Activated naive CD8-positive, alpha-beta T cell treated with anti-CD3 and anti-CD28 coated beads for 36 hours (primary cell): ENCODE results near the gene RAMP2. TPM values are rescaled to one million over a fixed set of nuclear protein-coding genes. Genes with fewer than 3 reads are reported as not detected.
"Not testable (repeated sequence)": the region's sequence is repeated elsewhere in the genome, so short reads cannot be mapped to it uniquely, and the experiment has no call there.

Experiments
- DNase-seq: peaks from one replicate; pipeline ENCODE4 v3.0.0; 2021
- H3K27ac Mint-ChIP-seq: one replicate; pipeline ENCODE4 v1.8.0; 2022; ENCODE audit warnings: mild to moderate bottlenecking, moderate library complexity, mixed read lengths
- H3K27me3 Mint-ChIP-seq: one replicate; pipeline ENCODE4 v1.8.0; 2022; ENCODE audit warnings: mild to moderate bottlenecking, mixed read lengths
- H3K36me3 Mint-ChIP-seq: one replicate; pipeline ENCODE4 v1.8.0; 2021; ENCODE audit warnings: mild to moderate bottlenecking, mixed read lengths
- H3K4me1 Mint-ChIP-seq: one replicate; pipeline ENCODE4 v1.8.0; 2021; ENCODE audit warnings: mixed read lengths
- H3K4me3 Mint-ChIP-seq: one replicate; pipeline ENCODE4 v1.8.0; 2022; ENCODE audit warnings: mild to moderate bottlenecking, moderate library complexity, mixed read lengths
- H3K9me3 Mint-ChIP-seq: one replicate; pipeline ENCODE4 v1.8.0; 2022; ENCODE audit warnings: mixed read lengths
- total RNA-seq, 2 experiments: library from RNA; stranded (reverse); gene quantifications; one replicate each; pipeline ENCODE4 v1.2.3, GENCODE V29; 2021

The RAMP2 gene, protein sequence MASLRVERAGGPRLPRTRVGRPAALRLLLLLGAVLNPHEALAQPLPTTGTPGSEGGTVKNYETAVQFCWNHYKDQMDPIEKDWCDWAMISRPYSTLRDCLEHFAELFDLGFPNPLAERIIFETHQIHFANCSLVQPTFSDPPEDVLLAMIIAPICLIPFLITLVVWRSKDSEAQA
- total RNA-seq, result not detected

DNA sequence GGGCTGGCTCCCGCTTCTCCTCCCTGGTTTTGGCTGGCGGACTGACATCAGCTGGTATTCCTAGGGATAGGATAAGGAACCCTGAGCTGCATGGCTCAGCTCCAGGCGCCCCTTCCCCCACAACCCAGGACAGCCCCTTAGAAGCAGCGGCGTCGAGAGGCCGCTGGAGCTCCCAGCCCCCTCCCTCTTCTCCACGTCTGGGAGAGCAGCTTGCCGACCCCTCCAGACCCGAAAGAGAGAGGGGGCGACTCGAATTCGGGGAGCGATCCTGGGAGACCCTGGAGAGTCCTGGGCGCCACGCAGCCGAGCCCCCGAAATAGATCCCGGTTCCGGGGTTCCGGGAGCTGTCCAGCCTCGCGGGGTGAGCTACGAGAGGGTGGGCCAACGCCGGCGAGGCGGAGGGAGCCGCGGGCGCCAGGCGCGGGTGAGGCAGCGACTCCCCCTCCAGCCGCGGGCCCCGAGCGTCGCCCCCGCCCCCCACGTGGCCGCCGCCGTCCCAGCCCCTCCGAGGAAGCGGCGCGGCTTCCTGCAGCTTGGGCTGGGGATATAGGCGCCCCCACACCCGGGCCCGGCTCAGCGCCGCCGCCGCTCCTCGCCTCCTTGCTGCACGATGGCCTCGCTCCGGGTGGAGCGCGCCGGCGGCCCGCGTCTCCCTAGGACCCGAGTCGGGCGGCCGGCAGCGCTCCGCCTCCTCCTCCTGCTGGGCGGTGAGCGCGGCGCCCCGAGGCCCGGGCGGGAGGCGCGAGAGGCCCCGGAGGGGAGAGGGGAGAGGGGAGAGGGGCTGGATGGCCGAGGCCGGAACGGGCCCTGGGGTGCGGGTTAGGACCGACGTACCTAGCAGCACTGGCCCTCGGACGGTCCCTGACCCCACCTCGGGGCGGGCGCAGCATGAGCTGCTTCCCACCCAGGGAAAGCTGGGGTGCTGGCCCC is at the start of gene RAMP2:
Gene RAMP2 (plus strand): TSS at position 576 of the 930 bp plus-strand sequence. CDS start 35 bp downstream, at position 611.
- H3K9me3 Mint-ChIP-seq, result no peaks in the 10 kb centered on the region
- peak within 1 kb of the TSS; percentile 41 for H3K4me3 Mint-ChIP-seq
- no peaks in the 10 kb centered on the region for H3K36me3 Mint-ChIP-seq
- peaks cover 6% of the 10 kb centered on the region for H3K4me1 Mint-ChIP-seq
- H3K27me3 Mint-ChIP-seq, result peaks cover 76% of the 10 kb centered on the region
- no peak within 1 kb of the TSS for H3K27ac Mint-ChIP-seq
- peak; percentile 32 for DNase-seq

DNA sequence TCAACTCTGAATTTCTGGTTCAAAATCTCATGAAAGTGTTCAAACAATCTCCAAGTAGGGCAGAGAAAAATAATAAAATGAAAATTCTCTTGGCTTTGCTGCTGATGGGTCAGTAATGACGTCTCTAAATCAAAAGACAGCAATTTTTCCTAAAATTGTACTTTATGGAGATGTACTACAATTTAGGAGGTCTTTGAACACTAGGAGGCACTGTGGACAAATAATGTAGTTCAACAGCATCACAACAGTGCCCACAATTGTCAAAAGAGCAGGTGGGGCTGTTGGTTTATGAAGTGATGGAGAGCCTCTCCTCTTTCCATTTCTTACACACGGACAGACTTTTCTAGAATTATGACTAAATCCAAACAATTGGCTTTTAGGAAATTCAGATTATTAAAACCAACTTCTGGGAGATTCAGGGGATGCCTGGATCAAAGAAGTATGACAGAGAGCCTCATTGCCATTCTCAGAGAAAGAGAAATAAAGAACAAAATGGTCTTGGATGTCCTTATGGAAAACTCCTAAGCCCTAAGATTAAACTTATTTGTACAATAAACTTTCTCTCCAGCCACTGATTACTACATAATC is 39.9 kb upstream of the RAMP2 start:
- Mint-ChIP-seq H3K4me3 (no peak overlapping the region), H3K4me1 (peaks cover 2% of the 10 kb centered on the region), H3K27ac (no peak overlapping the region), H3K27me3 (no peaks in the 10 kb centered on the region), H3K9me3 (no peaks in the 10 kb centered on the region), H3K36me3 (peaks cover 32% of the 10 kb centered on the region)
- DNase-seq, result no peak

DNA sequence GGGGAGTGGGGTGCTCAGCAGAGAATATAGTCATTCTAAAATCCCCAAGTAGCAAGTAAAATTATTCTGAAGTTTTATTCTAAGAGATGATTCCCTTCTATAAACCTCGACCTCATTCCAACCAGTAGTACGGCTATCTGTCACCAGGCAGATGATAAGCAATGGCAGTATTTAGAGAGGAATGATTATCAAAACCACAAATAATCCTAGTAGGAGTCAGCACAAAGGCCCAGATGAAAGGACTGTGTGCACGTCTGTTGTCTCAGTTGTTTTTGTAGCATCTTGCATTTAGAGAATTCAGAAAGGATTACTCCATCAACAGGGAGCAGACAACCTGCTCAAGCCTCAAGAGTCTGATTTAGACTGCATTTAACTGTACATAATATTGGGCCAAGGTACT is 37.4 kb upstream of the RAMP2 start:
- Mint-ChIP-seq H3K27ac (peak overlapping the region; percentile 13), H3K36me3 (peaks cover 16% of the 10 kb centered on the region), H3K27me3 (no peaks in the 10 kb centered on the region), H3K4me1 (peaks cover 2% of the 10 kb centered on the region), H3K4me3 (no peak overlapping the region), H3K9me3 (no peaks in the 10 kb centered on the region)
- DNase-seq, result no peak

DNA sequence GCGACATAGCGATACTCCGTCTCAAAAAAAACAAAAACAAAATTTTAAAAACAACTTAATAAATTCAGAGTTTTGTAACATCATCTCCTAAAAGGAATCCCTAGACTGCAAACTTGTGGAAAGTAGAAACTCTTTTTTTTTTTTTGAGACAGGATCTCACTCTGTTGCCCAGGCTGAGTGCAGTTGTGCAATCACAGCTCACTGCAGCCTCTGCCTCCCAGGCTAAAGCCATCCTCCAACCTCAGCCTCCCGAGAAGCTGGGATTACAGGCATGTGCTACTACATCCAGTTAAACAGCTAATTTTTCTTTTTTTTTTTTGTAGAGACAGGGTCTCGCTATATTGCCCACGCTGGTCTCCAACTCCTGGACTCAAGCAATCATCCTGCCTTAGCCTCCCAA is 35.9 kb upstream of the RAMP2 start:
- Mint-ChIP-seq H3K27ac (no peak overlapping the region), H3K27me3 (no peaks in the 10 kb centered on the region), H3K4me3 (no peak overlapping the region), H3K36me3 (peaks cover 15% of the 10 kb centered on the region), H3K4me1 (peaks cover 2% of the 10 kb centered on the region), H3K9me3 (no peaks in the 10 kb centered on the region)
- no peak for DNase-seq

DNA sequence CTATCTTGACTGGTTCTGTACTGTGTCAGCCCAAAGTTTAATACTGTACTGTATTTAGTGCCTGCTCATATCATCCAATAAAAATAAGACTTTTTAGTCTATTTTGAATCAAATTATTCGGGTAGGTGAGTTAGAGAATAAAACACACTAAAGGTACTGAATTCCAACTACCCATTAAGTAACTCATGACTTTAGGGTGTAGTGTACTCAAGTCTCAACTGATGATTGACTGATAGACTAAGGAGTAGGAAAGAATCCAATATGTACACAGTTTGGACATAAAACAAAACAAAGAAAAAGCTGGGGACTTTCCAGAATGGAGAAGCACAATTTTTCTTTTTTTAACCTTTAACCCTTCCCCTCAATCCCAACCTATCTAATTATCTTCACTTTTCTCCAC is 20.3 kb upstream of the RAMP2 start:
- Mint-ChIP-seq H3K9me3 (peaks cover 2% of the 10 kb centered on the region), H3K27ac (no peak overlapping the region), H3K27me3 (no peaks in the 10 kb centered on the region), H3K4me3 (no peak overlapping the region), H3K36me3 (no peaks in the 10 kb centered on the region), H3K4me1 (peaks cover 22% of the 10 kb centered on the region)
- DNase-seq, result no peak

DNA sequence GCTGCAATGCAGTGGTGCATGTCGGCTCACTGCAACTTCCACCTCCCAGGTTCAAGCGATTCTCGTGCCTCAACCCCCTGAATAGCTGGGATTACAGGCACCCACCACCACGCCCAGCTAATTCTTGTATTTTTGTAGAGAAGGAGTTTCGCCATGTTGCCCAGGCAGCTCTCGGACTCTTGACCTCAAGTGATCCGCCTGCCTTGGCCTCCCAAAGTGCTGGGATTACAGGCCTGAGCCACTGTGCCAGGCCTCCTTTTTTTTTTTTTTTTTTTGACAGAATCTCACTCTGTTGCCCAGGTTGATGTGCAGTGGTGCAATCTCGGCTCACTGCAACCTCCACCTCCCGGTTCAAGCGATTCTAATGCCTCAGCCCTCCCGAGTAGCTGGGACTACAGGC is 18.1 kb upstream of the RAMP2 start:
- not testable (repeated sequence) for H3K36me3 Mint-ChIP-seq, H3K27ac Mint-ChIP-seq, DNase-seq, H3K4me3 Mint-ChIP-seq, H3K27me3 Mint-ChIP-seq, H3K9me3 Mint-ChIP-seq
- peaks cover 22% of the 10 kb centered on the region for H3K4me1 Mint-ChIP-seq

DNA sequence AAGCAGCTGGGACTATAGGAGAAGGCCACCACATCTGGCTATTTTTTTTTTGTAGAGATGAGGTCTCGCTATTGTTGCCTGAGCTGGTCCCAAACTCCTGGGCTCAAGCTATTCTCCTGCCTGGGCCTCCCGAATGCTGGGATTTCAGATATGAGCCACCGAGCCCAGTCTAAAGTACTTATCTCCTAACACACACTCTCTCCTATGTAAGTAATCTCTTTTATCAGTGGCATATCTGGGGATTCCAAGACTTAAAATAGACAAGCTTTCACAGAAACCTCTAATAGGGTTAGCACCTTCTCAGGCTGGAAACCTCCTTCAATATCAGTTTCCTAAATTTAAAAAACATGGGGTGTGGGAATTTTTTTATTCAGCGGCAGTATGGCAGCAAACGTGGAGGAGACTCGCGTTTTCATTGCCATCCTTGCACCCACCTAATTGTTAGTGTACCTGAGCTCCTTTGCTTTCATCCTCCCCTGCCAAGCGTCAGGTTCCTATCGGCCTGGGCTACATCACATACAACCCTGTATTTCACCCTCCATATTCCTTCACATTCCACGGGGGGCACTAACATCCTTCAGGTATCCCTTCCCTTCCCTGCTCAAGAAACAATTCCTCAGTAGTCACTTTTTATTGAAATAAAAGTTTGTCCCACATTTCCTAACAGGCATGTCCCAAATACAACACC is 17.3 kb upstream of the RAMP2 start:
- H3K4me3 Mint-ChIP-seq, result peak overlapping the region; percentile 97
- H3K27me3 Mint-ChIP-seq, result peaks cover 6% of the 10 kb centered on the region
- peaks cover 22% of the 10 kb centered on the region for H3K4me1 Mint-ChIP-seq
- DNase-seq, result no peak
- H3K27ac Mint-ChIP-seq, result peak overlapping the region; percentile 97
- H3K9me3 Mint-ChIP-seq, result peaks cover 2% of the 10 kb centered on the region
- no peaks in the 10 kb centered on the region for H3K36me3 Mint-ChIP-seq

DNA sequence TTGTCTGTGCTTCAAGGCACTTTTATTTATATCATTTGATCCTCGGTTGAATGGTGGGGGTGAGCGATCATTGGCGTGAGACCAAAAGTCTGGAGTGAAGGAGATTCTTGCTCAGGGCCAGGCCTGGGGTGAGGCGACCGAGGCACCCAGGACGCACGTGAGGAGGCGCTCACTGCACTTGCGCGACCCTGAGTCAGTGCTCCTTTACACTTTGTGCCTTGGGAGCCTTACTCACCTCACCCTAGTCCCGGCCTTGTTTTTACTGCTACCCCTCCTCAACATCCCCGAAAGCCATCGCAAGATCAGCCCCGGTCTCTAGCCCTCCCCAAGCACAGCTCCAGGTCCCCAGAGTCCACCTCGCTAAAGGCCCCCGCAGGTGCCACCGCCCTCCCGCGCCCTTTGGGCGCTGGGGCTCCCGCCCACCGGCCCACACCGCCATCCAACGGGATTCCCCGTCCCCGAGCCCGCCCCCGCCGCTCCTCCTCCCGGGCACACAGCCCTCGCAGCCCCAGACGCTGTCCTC is 16.7 kb upstream of the RAMP2 start:
- H3K4me3 Mint-ChIP-seq, result peak overlapping the region; percentile 97
- H3K27ac Mint-ChIP-seq, result peak overlapping the region; percentile 97
- H3K4me1 Mint-ChIP-seq, result peaks cover 22% of the 10 kb centered on the region
- H3K9me3 Mint-ChIP-seq, result peaks cover 2% of the 10 kb centered on the region
- peak; percentile 81 for DNase-seq
- no peaks in the 10 kb centered on the region for H3K36me3 Mint-ChIP-seq
- H3K27me3 Mint-ChIP-seq, result peaks cover 6% of the 10 kb centered on the region

DNA sequence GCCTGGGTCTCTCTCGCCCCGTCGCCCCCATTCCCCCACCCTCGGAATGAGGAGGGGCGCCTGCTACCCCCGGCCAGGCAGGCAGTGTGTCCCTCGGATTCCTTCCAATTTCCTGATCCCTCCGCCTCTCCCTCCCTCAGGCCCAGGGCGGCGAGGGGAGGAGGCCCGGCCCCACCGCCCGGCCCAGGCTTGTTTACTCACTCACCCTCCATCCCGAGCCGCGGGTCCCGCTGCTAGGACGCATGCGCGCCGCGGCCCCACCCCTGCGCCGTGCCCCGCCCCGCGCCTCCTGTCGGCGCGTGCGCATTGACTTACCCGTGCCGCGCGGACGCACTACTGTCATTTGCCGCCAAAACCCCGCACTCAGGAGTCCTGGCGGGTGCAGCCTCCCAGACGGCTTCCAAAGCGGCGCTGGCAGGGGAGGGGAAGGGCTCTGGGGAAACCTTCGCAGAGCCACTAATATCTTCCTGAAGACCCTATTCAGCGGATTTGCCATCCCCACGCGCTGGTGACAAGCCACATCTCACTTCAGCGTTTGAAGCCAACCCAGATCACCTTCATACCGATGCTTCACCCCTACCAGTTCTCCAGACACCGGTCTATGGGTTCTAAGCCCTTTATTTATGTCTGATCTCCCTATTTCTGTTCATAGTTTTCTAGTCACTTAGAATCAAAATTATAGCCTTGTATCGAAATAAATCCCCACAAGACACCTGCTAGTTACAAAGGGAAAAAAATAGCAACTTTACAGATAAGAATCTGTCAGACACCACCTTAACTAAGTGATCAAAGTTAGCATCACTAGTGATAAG is 16.0 kb upstream of the RAMP2 start, which contains the start of gene EZH1:
Gene EZH1 (minus strand): TSS at position 235 of the 812 bp plus-strand sequence. CDS start 16,099 bp downstream, outside the sequence.
- peaks cover 6% of the 10 kb centered on the region for H3K27me3 Mint-ChIP-seq
- peak; percentile 96 for DNase-seq
- H3K27ac Mint-ChIP-seq, result peak within 1 kb of the TSS; percentile 97
- H3K9me3 Mint-ChIP-seq, result peaks cover 2% of the 10 kb centered on the region
- peak within 1 kb of the TSS; percentile 97 for H3K4me3 Mint-ChIP-seq
- no peaks in the 10 kb centered on the region for H3K36me3 Mint-ChIP-seq
- peaks cover 22% of the 10 kb centered on the region for H3K4me1 Mint-ChIP-seq

DNA sequence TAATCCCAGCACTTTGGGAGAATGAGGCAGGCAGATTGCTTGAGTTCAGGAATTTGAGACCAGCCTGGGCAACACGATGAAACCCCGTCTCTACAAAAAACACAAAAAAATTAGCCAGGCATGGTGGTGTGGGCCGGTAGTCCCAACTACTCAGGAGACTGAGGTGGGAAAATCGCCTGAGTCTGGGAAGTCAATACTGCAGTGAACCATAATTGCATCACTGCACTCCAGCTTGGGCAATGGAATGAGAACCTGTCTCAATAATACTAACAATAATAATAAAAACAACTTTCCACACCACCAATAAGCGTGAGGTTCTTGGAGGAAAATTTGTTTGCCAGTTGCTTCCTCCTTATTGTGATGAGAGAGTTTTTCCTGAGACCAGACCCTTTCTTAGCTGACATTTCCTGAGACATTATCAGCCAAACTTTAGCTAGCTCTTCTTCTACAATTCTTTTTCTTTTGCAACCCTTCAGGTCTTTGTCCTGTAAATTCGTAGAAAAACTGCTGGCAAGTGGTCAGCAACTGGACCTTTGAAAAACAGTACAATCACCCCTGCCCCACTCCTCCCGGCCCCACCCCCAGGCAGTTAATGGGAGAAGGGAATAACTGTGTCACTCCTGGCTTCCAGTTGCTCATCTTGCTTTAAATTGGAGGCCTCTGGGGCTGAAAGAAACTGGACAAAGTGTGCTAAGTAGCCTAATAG is 12.7 kb upstream of the RAMP2 start:
- no peak for DNase-seq
- Mint-ChIP-seq H3K27me3 (peaks cover 16% of the 10 kb centered on the region), H3K27ac (no peak overlapping the region), H3K9me3 (peaks cover 2% of the 10 kb centered on the region), H3K4me1 (peaks cover 13% of the 10 kb centered on the region), H3K4me3 (no peak overlapping the region), H3K36me3 (no peaks in the 10 kb centered on the region)

DNA sequence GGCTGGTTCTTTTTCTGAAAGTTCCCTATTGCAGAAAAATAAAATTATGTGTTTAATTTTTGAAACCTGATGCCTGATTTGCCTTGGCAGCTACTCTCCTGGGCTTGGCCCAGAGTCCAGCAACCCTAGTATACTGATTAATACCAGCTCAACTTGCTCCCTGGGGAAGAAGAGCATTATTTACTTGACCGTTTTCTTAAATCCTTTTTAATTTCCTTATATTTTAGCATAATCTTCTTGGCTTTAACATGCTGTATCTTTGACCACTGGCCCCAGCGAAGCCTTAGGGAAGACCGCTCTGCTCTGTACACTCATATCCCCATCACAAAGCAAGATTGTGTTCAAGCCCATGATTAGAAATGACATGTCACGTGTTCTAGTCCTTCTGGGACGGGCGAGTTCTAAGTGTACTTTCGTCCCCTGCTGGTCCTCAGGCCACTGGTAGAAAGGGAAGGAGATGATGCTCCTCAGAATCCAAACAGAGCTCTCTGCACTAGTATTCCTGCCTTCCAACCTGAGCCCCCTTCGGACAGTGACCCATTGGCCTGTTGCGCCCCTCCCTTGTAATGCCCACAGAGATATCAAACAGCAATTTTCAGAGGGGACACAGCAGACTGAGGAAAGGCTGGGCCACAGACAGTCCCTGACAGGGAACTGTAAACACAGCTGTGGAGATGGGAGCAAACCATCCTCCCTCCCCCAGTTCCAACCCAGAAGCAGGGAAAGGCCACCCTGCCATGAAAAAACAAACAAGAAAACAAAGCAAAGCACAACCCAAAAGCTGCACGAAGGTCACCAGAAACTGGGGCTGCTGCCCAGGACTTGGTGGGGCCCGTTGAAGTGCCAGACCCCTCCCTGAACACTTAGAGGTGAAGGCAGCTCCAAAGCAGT is 11.9 kb upstream of the RAMP2 start:
- no peak for DNase-seq
- Mint-ChIP-seq H3K27me3 (peaks cover 16% of the 10 kb centered on the region), H3K36me3 (no peaks in the 10 kb centered on the region), H3K9me3 (peaks cover 2% of the 10 kb centered on the region), H3K27ac (no peak overlapping the region), H3K4me1 (peaks cover 6% of the 10 kb centered on the region), H3K4me3 (no peak overlapping the region)

DNA sequence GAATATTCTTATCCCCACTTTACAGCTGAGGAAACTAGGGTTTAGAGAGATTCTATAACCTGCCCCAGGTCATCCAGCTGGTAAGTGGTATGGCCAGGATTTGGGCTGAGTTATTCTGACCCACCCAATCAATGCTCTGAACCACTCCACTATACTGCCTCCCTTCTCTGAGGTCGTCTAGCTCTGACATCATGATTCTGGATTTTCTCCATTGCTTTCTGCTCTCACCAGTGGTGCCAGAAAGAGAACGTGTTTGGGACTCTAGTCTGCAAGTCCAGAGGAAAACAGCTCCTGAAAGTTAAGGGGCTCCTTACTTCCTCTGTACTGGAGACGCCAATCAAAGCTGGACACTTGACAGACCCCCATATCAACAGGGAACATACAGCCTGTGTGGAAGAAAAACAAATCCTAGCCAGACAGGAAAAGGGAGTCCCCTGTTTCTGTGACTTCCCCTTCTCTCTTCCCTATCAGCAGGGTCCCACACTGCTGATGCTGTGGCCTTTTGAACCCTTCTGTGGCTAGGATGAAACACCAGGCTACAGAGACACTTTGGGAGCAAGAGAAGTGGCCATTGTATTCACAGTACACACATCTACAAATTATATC is 10.2 kb upstream of the RAMP2 start:
- H3K9me3 Mint-ChIP-seq, result no peaks in the 10 kb centered on the region
- H3K27me3 Mint-ChIP-seq, result peaks cover 29% of the 10 kb centered on the region
- no peak for DNase-seq
- H3K36me3 Mint-ChIP-seq, result no peaks in the 10 kb centered on the region
- H3K4me1 Mint-ChIP-seq, result no peaks in the 10 kb centered on the region
- no peak overlapping the region for H3K27ac Mint-ChIP-seq
- no peak overlapping the region for H3K4me3 Mint-ChIP-seq
